ENCODE data around the gene CRYBG1. TPM values are rescaled to one million over a fixed set of nuclear protein-coding genes. Genes with fewer than 3 reads are reported as not detected.

The CRYBG1 gene
- total RNA-seq, 1 experiment from 2014 or later = 5.7 TPM

- Histone ChIP-seq H3K79me1 (ENCODE audit: insufficient read depth, low read depth, low read length, poor library complexity, severe bottlenecking) (no peaks in the 10 kb centered on the region), H3K27ac (ENCODE audit: insufficient read length, low read depth, low read length) (no peak overlapping the region), H4K20me1 (ENCODE audit: control insufficient read depth, insufficient read depth, insufficient read length) (no peaks in the 10 kb centered on the region), H3K23ac (ENCODE audit: insufficient read length, low read depth, low read length) (no peak overlapping the region), H3K14ac (ENCODE audit: insufficient read depth, low read length) (no peak overlapping the region), H3T11ph (ENCODE audit: low read length) (no peak overlapping the region), H2AK5ac (ENCODE audit: insufficient read length, low read length) (no peak overlapping the region), H3K4ac (ENCODE audit: low read depth, low read length) (no peak overlapping the region), H3K4me1 (ENCODE audit: insufficient read depth, low read length) (no peaks in the 10 kb centered on the region), H3K56ac (ENCODE audit: insufficient read length, low read depth, low read length) (no peak overlapping the region), H3K27me3 (ENCODE audit: insufficient read depth, low read length) (no peaks in the 10 kb centered on the region), H3K79me2 (ENCODE audit: insufficient read depth, low read length) (no peaks in the 10 kb centered on the region), H3K9ac (ENCODE audit: extremely low read depth, insufficient read length, low read length) (no peak overlapping the region), H2BK5ac (ENCODE audit: insufficient read length, low read length) (no peak overlapping the region), H2AFZ (ENCODE audit: low read length) (no peak overlapping the region), H4K8ac (replicated peaks; ENCODE audit: insufficient read length, low read depth, low read length) (no peak overlapping the region), H3K4me2 (ENCODE audit: insufficient read depth, insufficient read length, low read length) (no peak overlapping the region), H2BK120ac (ENCODE audit: low read depth, low read length, poor library complexity, severe bottlenecking) (no peak overlapping the region), H2BK15ac (ENCODE audit: low read depth, low read length) (no peak overlapping the region), H4K5ac (ENCODE audit: insufficient read length, low read depth, low read length) (no peak overlapping the region), H3K23me2 (ENCODE audit: insufficient read length, low read depth, low read length, poor library complexity, severe bottlenecking) (no peaks in the 10 kb centered on the region), H2BK12ac (ENCODE audit: insufficient read length, low read depth, low read length) (no peak overlapping the region), H2BK20ac (ENCODE audit: low read depth, low read length, poor library complexity, severe bottlenecking) (no peak overlapping the region), H3K18ac (ENCODE audit: insufficient read length, low read depth, low read length) (no peak overlapping the region), H3K9me3 (ENCODE audit: control insufficient read depth, low read depth, low read length) (no peaks in the 10 kb centered on the region), H4K91ac (ENCODE audit: insufficient read length, low read depth, low read length) (no peak overlapping the region)
- peaks cover 5% of the 10 kb centered on the region; the same call in 1 of the 2 replicates for H3K27me3 Mint-ChIP-seq (ENCODE audit: low read depth)
- TF ChIP-seq CTCF (conservative IDR thresholded peaks at IDR 0.05) = no peak
- H3K4me3 Mint-ChIP-seq = no peak overlapping the region
- DNase-seq = no peak
- H3K9me3 Mint-ChIP-seq = no peaks in the 10 kb centered on the region
- no peak overlapping the region for H3K27ac Mint-ChIP-seq
- peaks cover 2 to 3% of the 10 kb centered on the region in 2 experiments; a peak in 2 of 4 replicates for H3K4me1 Mint-ChIP-seq
- H3K36me3 Mint-ChIP-seq (ENCODE audit: insufficient read depth in 1 of 3, low read depth in 3 of 3) = no peaks in the 10 kb centered on the region
- no CpG with 5 or more reads among the region's 2 CpGs for WGBS (ENCODE audit: extremely low coverage, insufficient read length, low lambda C conversion rate)
Measured at GRCh38 chr6:106440546-106440945, 80.0 kb downstream of the CRYBG1 start.
